Stimulated activated CD8-positive, alpha-beta memory T cell treated with anti-CD3 and anti-CD28 coated beads, Interleukin-12 subunit alpha, Interleukin-12 subunit beta, amount 100 ng/mL, for 24 hours (primary cell): ENCODE results near the gene OPRD1.
"Not testable (repeated sequence)": the region's sequence is repeated elsewhere in the genome, so short reads cannot be mapped to it uniquely, and the experiment has no call there.

Experiments
- DNase-seq: peaks from one replicate; pipeline ENCODE4 v3.0.0-alpha.2; 2020; ENCODE audit errors: extremely low read depth

Gene OPRD1

GRCh38 chr1:28845786-28846543, 34.0 kb downstream of the OPRD1 start:
- no peak for DNase-seq

GRCh38 chr1:28847207-28847606, 35.2 kb downstream of the OPRD1 start:
- DNase-seq: not testable (repeated sequence)

- no peak for DNase-seq
Measured at GRCh38 chr1:28848416-28848815, 36.4 kb downstream of the OPRD1 start.

- no peak for DNase-seq
Measured at GRCh38 chr1:28853093-28853742, 41.2 kb downstream of the OPRD1 start.

GRCh38 chr1:28854406-28854805, 42.4 kb downstream of the OPRD1 start:
- DNase-seq: not testable (repeated sequence)

- DNase-seq: no peak
Measured at GRCh38 chr1:28855046-28855445, 43.1 kb downstream of the OPRD1 start.

GRCh38 chr1:28855469-28855951, 43.5 kb downstream of the OPRD1 start:
- DNase-seq: no peak

GRCh38 chr1:28855969-28856368, 44.0 kb downstream of the OPRD1 start:
- DNase-seq: no peak

GRCh38 chr1:28860332-28861073, 48.5 kb downstream of the OPRD1 start:
- no peak for DNase-seq

GRCh38 chr1:28862571-28863403, 50.8 kb downstream of the OPRD1 start:
- no peak for DNase-seq

- no peak for DNase-seq
Measured at GRCh38 chr1:28864695-28865094, 52.7 kb downstream of the OPRD1 start.

GRCh38 chr1:28865997-28866650, 54.2 kb downstream of the OPRD1 start:
- DNase-seq: no peak

- no peak for DNase-seq
Measured at GRCh38 chr1:28867850-28868249, 55.9 kb downstream of the OPRD1 start.

GRCh38 chr1:28869952-28870351, 58.0 kb downstream of the OPRD1 start:
- DNase-seq: no peak

- no peak for DNase-seq
Measured at GRCh38 chr1:28871631-28872401, 59.8 kb downstream of the OPRD1 start.

GRCh38 chr1:28875134-28875533, 63.2 kb downstream of the OPRD1 start:
- not testable (repeated sequence) for DNase-seq

GRCh38 chr1:28877132-28877781, 65.3 kb downstream of the OPRD1 start:
- no peak for DNase-seq

- DNase-seq: no peak
Measured at GRCh38 chr1:28878796-28879195, 66.8 kb downstream of the OPRD1 start.

- peak; percentile 49 for DNase-seq
Measured at GRCh38 chr1:28882009-28882628, 70.1 kb downstream of the OPRD1 start.
